Kidney epithelial cell (primary cell): ENCODE results near the gene SRRM2. TPM values are rescaled to one million over a fixed set of nuclear protein-coding genes. Genes with fewer than 3 reads are reported as not detected.

Experiments
- DNase-seq: peaks from one replicate; pipeline ENCODE4 v3.0.0-alpha.2; 2010; ENCODE audit warnings: low read depth
- H3K27me3 ChIP-seq: 2 replicates; pipeline ENCODE4 v1.6.0; 2011; ENCODE audit warnings: low read length; ENCODE audit not compliant: control insufficient read depth, insufficient read depth
- H3K36me3 ChIP-seq: 2 replicates; pipeline ENCODE4 v1.5.1; 2011; ENCODE audit warnings: low read length; ENCODE audit not compliant: control insufficient read depth, insufficient read depth
- H3K4me3 ChIP-seq: 2 replicates; pipeline ENCODE4 v1.5.1; 2011; ENCODE audit warnings: low read depth, mild to moderate bottlenecking, control low read depth, low read length
- CTCF ChIP-seq: IDR thresholded peaks from 2 replicates; pipeline ENCODE4 v1.5.1; 2011; ENCODE audit warnings: mild to moderate bottlenecking, moderate library complexity, low read length, control low read depth, inconsistent platforms; ENCODE audit not compliant: insufficient read depth, poor library complexity, severe bottlenecking
- total RNA-seq: library from RNA; depleted of rRNA; stranded (reverse); fragments of >200 nt; gene quantifications from 2 replicates; pipeline ENCODE4 v1.2.3, GENCODE V29; 2015

The SRRM2 gene
- total RNA-seq = 82.6 and 136 TPM in 2 replicates

GRCh38 chr16:2752035-2752849 lies at the start of gene SRRM2:
Gene SRRM2 (plus strand): TSS chr16:2752638. CDS start chr16:2756365, 3,727 bp downstream.
- DNase-seq = peak; percentile 74
- TF ChIP-seq CTCF = no peak
- Histone ChIP-seq H3K36me3 (no peaks in the 10 kb centered on the region), H3K27me3 (no peaks in the 10 kb centered on the region), H3K4me3 (peak within 1 kb of the TSS; percentile 55)

GRCh38 chr16:2702871-2703745 lies 49.3 kb upstream of the SRRM2 start:
- H3K36me3 ChIP-seq = peaks cover 3% of the 10 kb centered on the region

GRCh38 chr16:2704166-2704982 lies 48.1 kb upstream of the SRRM2 start:
- H3K4me3 ChIP-seq = no peak overlapping the region
- TF ChIP-seq CTCF = no peak
- DNase-seq = no peak
- H3K36me3 ChIP-seq = peaks cover 1% of the 10 kb centered on the region
- no peaks in the 10 kb centered on the region for H3K27me3 ChIP-seq

More at GRCh38 chr16:2702871-2703745, 49.3 kb upstream of the SRRM2 start:
- no peak for DNase-seq
- TF ChIP-seq CTCF = no peak
- Histone ChIP-seq H3K4me3 (no peak overlapping the region), H3K27me3 (no peaks in the 10 kb centered on the region)

- H3K4me3 ChIP-seq = no peak overlapping the region
- no peaks in the 10 kb centered on the region for H3K27me3 ChIP-seq
- DNase-seq = no peak
- peaks cover 1% of the 10 kb centered on the region for H3K36me3 ChIP-seq
- no peak for TF ChIP-seq CTCF
These were observed 47.5 kb upstream of the SRRM2 start for GRCh38 chr16:2704983-2705275.

- Histone ChIP-seq H3K27me3 (no peaks in the 10 kb centered on the region), H3K36me3 (peaks cover 1% of the 10 kb centered on the region), H3K4me3 (no peak overlapping the region)
- no peak for DNase-seq
- TF ChIP-seq CTCF = no peak
These were observed 47.1 kb upstream of the SRRM2 start for GRCh38 chr16:2705351-2705750.
